T-helper 1 cell treated with Interleukin-12 subunit alpha and Interleukin-12 subunit beta and Interleukin-4 antibody, amounts not matched to agents 30 μg/mL and 1 μg/mL, for 36 hours (primary cell): ENCODE results near the gene SLC8A1.

Experiments
- H3K27ac Mint-ChIP-seq: one replicate; pipeline ENCODE4 v1.8.0; 2021; ENCODE audit warnings: mild to moderate bottlenecking, mixed read lengths
- H3K27me3 Mint-ChIP-seq: one replicate; pipeline ENCODE4 v1.8.0; 2021; ENCODE audit warnings: low read depth, mixed read lengths
- H3K36me3 Mint-ChIP-seq: one replicate; pipeline ENCODE4 v1.8.0; 2021; ENCODE audit warnings: low read depth, mixed read lengths
- H3K4me1 Mint-ChIP-seq: one replicate; pipeline ENCODE4 v1.8.0; 2021; ENCODE audit warnings: low read depth, mixed read lengths
- H3K4me3 Mint-ChIP-seq: one replicate; pipeline ENCODE4 v1.8.0; 2021; ENCODE audit warnings: mild to moderate bottlenecking, moderate library complexity, mixed read lengths
- H3K9me3 Mint-ChIP-seq: one replicate; pipeline ENCODE4 v1.8.0; 2021; ENCODE audit warnings: mixed read lengths

Gene SLC8A1

DNA sequence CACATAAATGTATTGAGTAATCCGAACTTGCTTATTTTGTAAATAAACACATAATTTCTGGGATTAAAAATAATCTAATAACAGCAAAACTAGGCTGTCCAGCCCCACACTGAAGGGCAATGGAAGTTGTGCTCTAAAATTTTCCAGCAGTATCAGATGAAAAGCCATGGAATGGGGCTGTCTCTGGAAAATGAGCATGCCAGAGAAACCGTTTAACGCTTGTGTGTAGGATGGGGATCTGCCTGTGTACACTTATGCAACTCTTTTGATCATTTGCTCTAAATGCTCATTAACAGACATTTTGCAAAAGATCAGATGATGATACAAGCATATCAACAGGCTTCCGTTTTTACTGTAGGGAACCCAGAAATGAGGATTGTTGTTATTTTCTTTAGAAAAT lies 177.6 kb downstream of the SLC8A1 start:
- H3K36me3 Mint-ChIP-seq, result no peaks in the 10 kb centered on the region
- H3K27me3 Mint-ChIP-seq, result no peaks in the 10 kb centered on the region
- H3K9me3 Mint-ChIP-seq, result no peaks in the 10 kb centered on the region
- H3K4me1 Mint-ChIP-seq, result no peaks in the 10 kb centered on the region
- no peak overlapping the region for H3K4me3 Mint-ChIP-seq
- no peak overlapping the region for H3K27ac Mint-ChIP-seq

DNA sequence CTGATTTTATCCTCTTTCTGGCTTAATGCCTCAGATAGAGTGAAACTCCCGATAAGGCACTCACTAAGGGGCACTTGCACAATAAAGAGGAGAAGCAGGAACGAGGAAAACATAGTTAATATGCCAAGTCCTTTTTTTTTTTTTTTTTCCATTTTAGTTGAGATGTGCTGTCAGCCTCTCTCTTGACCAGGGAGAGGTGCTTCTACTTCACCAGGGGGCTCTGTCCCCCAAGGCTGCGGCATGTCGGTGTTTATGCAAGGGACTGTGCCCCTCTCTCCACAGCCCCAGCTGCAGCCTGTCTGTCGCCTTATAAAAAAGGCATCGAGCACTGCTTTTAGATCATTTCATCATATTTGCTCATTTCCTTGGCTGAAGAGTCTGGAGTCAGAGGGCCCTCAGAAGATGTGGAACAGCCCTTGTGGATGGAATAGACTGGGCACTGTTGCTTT lies 178.1 kb downstream of the SLC8A1 start:
- Mint-ChIP-seq H3K9me3 (no peaks in the 10 kb centered on the region), H3K27ac (no peak overlapping the region), H3K36me3 (no peaks in the 10 kb centered on the region), H3K4me1 (no peaks in the 10 kb centered on the region), H3K27me3 (no peaks in the 10 kb centered on the region), H3K4me3 (no peak overlapping the region)

DNA sequence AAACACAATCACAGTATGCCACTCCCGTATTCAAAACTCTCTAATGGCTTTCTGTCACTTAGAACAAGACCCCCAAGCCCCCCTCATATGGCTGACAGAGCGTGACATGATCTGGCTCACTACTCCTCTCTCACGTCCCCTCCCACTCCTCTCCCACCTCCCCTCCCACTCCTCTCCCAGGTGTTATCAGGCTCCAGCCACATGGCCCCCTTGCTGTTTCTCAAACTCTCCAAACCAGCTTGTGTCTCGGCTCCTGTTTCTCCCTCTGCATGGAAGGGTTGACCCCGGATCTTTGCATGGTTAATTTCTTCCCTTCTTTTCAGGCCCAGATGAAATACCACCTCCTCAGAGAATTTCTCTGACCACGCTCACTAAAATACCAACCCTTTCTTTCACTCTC lies 180.8 kb downstream of the SLC8A1 start:
- H3K4me3 Mint-ChIP-seq, result no peak overlapping the region
- H3K4me1 Mint-ChIP-seq, result no peaks in the 10 kb centered on the region
- H3K9me3 Mint-ChIP-seq, result no peaks in the 10 kb centered on the region
- no peaks in the 10 kb centered on the region for H3K36me3 Mint-ChIP-seq
- no peaks in the 10 kb centered on the region for H3K27me3 Mint-ChIP-seq
- H3K27ac Mint-ChIP-seq, result no peak overlapping the region

DNA sequence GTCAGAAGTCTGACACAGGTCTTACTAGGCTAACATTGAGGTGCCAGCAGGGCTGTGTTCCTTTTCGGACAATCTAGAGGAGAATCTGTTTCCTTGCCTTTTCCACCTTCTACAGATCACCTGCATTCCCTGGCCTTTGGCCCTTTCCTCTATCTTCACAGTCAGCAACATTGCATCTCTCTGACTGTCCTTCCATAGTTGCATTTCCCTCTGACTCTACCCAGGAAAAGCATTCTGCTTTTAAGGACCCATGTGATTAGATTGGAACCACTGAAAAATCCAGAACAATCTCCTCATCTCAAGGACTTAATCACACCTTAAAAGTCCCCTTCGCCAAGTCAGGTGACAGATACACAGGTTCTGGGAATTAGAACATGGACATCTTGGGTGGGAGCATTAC lies 181.5 kb downstream of the SLC8A1 start:
- Mint-ChIP-seq H3K9me3 (no peaks in the 10 kb centered on the region), H3K27me3 (no peaks in the 10 kb centered on the region), H3K27ac (no peak overlapping the region), H3K36me3 (no peaks in the 10 kb centered on the region), H3K4me3 (no peak overlapping the region), H3K4me1 (no peaks in the 10 kb centered on the region)

DNA sequence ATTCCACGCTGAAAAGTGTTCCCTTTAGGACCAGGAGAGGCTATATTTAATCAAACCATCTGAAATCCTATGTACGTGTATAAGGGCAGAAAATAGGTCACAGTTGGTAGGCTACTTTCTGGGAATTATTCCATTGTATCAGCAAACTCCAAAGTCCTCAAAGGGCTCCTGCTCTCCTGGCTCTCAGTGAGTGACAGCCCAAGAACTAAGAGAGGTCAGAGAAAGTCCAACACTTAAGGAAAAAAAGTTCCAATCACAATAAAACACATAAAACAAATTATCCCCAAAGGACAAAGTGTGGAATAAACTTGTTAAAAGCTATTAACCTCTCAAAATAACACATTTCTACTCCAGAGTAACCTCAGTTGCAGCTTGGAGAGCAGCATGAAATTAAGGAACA lies 183.3 kb downstream of the SLC8A1 start:
- Mint-ChIP-seq H3K36me3 (no peaks in the 10 kb centered on the region), H3K4me3 (no peak overlapping the region), H3K9me3 (no peaks in the 10 kb centered on the region), H3K27ac (no peak overlapping the region), H3K27me3 (no peaks in the 10 kb centered on the region), H3K4me1 (no peaks in the 10 kb centered on the region)

DNA sequence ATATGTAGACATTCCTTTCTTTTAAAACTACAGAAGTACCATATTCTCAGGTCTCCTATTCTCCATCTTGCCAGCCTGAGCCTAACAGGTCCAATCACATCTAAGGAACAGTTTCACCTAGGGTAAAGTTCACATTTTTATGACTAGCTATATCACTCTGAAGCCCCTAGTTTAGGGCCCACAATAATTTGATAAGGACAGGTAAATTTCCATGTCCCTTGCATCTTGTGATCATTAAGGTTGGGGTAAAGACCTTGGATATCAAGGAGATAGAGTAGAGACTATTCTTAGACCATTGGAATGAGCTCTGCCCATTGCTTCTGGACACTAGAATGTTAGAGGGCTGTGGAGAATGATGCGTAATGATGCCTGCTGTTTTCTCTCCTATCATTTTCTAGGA lies 185.7 kb downstream of the SLC8A1 start:
- H3K27ac Mint-ChIP-seq, result no peak overlapping the region
- H3K4me1 Mint-ChIP-seq, result no peaks in the 10 kb centered on the region
- no peak overlapping the region for H3K4me3 Mint-ChIP-seq
- H3K9me3 Mint-ChIP-seq, result no peaks in the 10 kb centered on the region
- no peaks in the 10 kb centered on the region for H3K27me3 Mint-ChIP-seq
- no peaks in the 10 kb centered on the region for H3K36me3 Mint-ChIP-seq

DNA sequence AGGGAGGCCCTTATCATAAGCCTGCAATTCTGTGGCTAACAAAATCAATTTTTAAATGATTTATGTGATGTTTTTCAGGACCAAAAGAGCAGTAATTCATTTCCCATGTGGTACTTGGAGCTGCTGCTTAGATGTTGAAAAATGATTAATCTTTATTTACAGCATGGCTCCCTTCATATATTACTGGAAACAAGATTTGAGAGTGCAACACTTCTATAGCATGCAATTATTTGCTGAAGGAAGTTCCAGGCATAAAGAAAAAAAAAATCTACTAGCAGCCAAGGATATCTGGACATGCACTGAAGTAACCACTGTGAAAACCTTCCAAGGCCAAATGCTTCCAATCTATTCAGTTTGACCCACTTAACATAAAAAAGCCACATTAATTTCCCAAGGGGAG lies 186.3 kb downstream of the SLC8A1 start:
- no peak overlapping the region for H3K4me3 Mint-ChIP-seq
- H3K27me3 Mint-ChIP-seq, result no peaks in the 10 kb centered on the region
- no peaks in the 10 kb centered on the region for H3K36me3 Mint-ChIP-seq
- no peaks in the 10 kb centered on the region for H3K9me3 Mint-ChIP-seq
- H3K27ac Mint-ChIP-seq, result no peak overlapping the region
- H3K4me1 Mint-ChIP-seq, result no peaks in the 10 kb centered on the region

DNA sequence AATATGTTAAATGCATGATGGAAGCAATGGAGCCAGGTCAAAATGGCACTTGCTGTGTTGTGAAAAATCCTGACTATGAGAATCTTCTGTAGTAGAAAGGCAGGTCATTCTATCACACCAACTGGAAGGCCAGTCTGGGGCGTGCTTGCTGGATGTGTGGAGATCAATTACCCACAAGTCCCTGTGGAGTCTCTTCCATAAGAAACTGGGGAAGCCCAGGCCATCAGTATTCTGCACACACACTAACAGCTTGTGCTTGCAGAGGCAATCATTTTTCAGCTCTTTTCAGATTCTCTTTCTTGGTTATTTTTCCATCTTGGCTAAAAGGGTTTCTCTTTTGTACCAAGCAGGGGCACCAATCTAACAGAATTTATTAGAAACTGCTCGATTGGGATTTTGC lies 190.8 kb downstream of the SLC8A1 start:
- no peak overlapping the region for H3K27ac Mint-ChIP-seq
- H3K36me3 Mint-ChIP-seq, result no peaks in the 10 kb centered on the region

DNA sequence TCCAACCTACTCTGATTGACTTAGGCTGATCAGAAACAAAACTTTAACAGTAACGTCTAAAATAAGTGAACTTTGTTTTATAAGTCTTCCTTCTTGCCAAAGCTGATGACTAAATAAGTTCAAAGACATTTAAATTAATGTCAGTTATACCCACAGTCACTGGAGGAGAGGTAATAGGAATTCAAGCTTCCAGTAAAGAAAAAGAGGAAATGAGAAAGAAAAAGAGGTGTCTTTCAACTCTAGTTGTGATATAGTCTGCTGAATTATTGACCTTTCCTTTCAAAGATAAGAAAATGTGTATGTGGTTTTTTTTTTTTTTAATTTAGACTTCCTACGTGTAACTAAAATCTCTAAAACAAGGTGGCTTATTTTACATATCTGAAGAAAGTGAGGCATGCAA lies 191.5 kb downstream of the SLC8A1 start:
- H3K27me3 Mint-ChIP-seq, result no peaks in the 10 kb centered on the region
- H3K4me3 Mint-ChIP-seq, result no peak overlapping the region
- H3K36me3 Mint-ChIP-seq, result no peaks in the 10 kb centered on the region
- H3K4me1 Mint-ChIP-seq, result no peaks in the 10 kb centered on the region
- H3K27ac Mint-ChIP-seq, result no peak overlapping the region
- no peaks in the 10 kb centered on the region for H3K9me3 Mint-ChIP-seq

More for the DNA sequence above, 190.8 kb downstream of the SLC8A1 start:
- Mint-ChIP-seq H3K4me3 (no peak overlapping the region), H3K9me3 (no peaks in the 10 kb centered on the region), H3K4me1 (no peaks in the 10 kb centered on the region), H3K27me3 (no peaks in the 10 kb centered on the region)

DNA sequence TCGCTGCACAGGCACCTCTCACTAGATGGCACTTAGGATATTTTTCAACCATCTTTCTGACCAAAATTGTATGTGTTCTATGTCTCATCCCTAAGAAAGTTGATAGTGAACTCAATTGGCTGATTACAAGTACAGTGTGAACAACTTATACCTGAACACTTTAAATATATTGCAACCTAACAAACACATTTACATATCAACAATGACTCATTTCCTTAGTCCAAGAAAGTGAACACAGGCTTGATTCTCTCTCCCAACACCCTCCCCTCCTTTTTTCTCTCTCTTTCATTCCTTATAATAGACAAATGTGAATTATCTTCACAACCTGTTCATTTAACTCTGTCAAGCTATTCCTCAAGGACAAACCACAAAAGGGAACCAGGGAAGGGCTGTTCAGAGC lies 192.0 kb downstream of the SLC8A1 start:
- Mint-ChIP-seq H3K27ac (no peak overlapping the region), H3K4me1 (no peaks in the 10 kb centered on the region), H3K4me3 (no peak overlapping the region), H3K36me3 (no peaks in the 10 kb centered on the region), H3K9me3 (no peaks in the 10 kb centered on the region), H3K27me3 (no peaks in the 10 kb centered on the region)

DNA sequence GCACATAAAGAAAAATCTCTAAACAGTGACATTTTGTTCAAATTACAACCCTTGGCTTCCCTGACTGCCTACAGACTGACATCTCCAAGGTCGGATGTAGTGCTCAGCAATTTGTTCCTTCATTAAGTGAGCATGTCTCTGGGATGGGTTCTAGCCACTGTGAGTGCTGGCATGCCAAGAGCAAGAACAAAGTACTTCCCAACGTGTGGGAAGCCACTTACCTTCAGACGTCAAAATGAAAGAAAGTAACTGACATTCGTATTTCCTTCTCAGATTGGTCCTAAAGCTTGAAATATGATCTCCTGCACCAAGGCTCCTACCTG lies 193.8 kb downstream of the SLC8A1 start:
- Mint-ChIP-seq H3K36me3 (no peaks in the 10 kb centered on the region), H3K4me1 (no peaks in the 10 kb centered on the region), H3K27ac (no peak overlapping the region), H3K9me3 (no peaks in the 10 kb centered on the region), H3K4me3 (no peak overlapping the region), H3K27me3 (no peaks in the 10 kb centered on the region)

DNA sequence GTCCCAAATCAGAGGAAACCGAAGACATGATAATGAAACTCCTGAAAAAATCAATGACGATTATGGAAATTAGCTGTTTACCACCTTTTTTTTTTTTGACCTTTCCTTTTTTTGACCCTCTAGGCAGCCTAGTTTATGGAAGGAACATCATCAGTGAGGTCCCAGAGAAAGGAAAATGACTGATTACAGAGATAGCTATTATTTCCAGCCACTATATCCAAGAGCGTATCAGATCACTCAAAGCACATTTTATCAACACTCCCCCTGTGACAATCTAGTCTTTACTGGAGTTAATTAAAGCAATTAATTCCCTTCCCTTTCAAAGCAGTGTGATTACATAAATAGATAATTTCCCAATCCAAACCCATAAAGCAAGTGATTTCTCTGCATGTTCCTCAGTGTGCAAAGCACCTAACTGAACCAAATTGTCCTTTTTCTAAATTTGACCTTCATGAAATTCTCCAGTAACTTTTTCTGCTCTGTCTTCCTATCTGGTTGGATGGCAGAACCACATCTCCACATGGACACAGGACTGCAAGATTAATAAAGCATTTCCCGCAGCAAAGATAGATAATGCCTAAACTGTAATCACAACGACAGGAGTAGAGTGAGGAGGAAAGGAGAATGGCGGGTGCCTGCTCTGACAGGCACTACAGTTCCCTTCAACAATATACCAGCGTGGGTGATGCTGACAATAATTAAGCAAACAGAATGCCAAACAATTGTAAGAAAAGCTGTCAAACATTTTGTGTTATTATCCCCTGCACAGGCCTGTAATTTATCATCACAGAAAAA lies 194.4 kb downstream of the SLC8A1 start:
- Mint-ChIP-seq H3K4me3 (no peak overlapping the region), H3K4me1 (no peaks in the 10 kb centered on the region), H3K27ac (no peak overlapping the region), H3K9me3 (no peaks in the 10 kb centered on the region), H3K36me3 (no peaks in the 10 kb centered on the region), H3K27me3 (no peaks in the 10 kb centered on the region)

DNA sequence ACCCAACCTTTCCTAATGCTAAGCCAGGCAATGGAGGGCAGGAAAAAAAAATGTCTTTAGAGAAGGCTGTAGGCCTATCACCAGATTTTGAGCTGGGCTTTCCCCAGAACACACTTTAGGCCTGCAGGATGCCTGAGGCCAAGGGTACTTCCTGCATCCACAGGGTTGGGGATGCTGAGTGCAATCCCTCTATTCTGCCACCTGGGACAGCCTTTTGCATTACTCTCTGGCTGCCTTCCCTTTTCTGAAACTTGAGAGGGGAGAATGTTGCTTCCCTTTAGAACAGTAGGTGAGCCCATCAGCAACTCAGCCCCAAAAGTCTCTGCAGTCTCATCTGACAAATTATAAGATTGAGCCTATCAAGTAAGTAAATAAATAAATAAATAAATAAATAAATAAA lies 195.2 kb downstream of the SLC8A1 start:
- H3K9me3 Mint-ChIP-seq, result no peaks in the 10 kb centered on the region
- H3K4me3 Mint-ChIP-seq, result no peak overlapping the region
- no peaks in the 10 kb centered on the region for H3K27me3 Mint-ChIP-seq
- H3K27ac Mint-ChIP-seq, result no peak overlapping the region
- H3K4me1 Mint-ChIP-seq, result no peaks in the 10 kb centered on the region
- H3K36me3 Mint-ChIP-seq, result no peaks in the 10 kb centered on the region

DNA sequence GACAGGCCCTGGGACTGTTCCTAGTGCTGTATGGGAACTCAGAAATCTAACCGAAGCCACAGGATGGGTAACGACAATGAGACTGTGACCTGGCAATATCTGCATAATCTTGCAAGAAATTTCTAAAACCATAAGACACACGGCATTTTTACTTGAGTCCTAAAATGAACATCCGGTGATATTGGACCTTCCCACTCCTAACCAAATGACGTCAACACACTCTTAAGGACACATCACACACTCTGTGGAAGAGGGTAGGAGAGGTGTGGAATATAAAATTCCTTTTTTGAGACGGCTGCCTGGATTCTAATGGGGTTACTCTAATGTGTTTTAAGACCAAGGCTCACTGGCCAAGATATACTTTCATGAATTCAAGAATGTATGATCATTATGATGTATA lies 195.9 kb downstream of the SLC8A1 start:
- Mint-ChIP-seq H3K4me1 (no peaks in the 10 kb centered on the region), H3K27me3 (no peaks in the 10 kb centered on the region), H3K4me3 (no peak overlapping the region), H3K36me3 (no peaks in the 10 kb centered on the region), H3K27ac (no peak overlapping the region), H3K9me3 (no peaks in the 10 kb centered on the region)

DNA sequence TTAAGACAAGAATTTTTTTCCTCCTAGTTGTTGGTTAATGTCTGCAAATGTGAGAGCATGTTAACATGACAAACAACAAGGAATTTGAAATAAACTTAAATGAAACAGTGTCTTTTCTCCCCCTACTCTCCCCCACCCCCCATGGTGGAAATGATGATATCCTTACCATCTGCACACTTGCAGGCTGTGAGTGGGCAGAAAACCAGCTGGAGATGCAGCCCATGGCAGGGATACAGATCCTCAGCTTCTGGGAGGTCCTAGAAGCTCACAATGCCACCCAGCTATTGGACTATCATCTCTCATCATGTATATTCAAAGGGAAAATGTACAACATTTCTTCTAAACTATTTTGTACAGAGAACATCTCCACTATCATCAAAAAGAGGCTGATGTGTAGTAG lies 196.8 kb downstream of the SLC8A1 start:
- H3K4me1 Mint-ChIP-seq, result no peaks in the 10 kb centered on the region
- no peaks in the 10 kb centered on the region for H3K36me3 Mint-ChIP-seq
- H3K27me3 Mint-ChIP-seq, result no peaks in the 10 kb centered on the region
- H3K4me3 Mint-ChIP-seq, result no peak overlapping the region
- no peaks in the 10 kb centered on the region for H3K9me3 Mint-ChIP-seq
- no peak overlapping the region for H3K27ac Mint-ChIP-seq

DNA sequence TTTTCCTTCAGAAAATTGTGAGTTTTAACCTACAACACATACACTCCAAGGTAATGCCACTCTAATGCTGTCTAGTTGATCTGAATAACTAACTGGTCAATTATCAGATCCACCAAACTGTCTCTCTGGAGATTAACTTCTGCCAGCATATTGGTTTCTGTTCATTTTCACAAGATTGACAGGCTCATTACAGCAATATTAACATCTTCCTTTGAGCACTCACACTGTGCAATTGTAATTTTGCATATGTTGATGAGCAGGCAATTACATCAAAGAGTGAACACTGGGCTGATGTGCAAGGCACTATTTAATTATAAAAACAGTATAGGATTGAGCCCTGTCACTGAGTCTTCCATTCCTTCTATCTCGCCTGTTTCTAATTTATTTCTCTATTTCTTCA lies 197.3 kb downstream of the SLC8A1 start:
- Mint-ChIP-seq H3K36me3 (no peaks in the 10 kb centered on the region), H3K4me1 (no peaks in the 10 kb centered on the region), H3K4me3 (no peak overlapping the region), H3K27ac (no peak overlapping the region), H3K27me3 (no peaks in the 10 kb centered on the region), H3K9me3 (no peaks in the 10 kb centered on the region)
